ENCODE measurements around the gene PGAM4.
"Not testable (repeated sequence)": the region's sequence is repeated elsewhere in the genome, so short reads cannot be mapped to it uniquely, and the experiment has no call there.

The PGAM4 gene

DNA sequence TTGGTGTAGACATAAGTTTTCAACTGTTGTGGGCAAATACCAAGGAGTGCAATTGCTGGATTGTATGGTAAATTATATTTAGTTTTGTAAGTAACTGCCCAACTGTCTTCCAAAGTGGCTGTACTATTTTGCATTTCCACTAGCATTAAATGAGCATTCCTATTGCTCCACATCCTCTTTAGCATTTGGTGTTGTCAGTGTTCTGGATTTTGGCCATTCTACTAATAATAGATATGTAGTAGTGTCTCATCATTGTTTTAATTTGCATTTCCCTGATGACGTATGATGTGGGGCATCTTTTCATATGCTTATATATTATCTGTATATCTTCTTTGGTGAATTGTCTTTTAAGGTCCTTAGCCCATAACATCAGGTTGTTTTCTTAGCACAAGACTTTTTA, 17.3 kb downstream of the PGAM4 start:
- Histone ChIP-seq H3K36me3 (replicated peaks; ENCODE audit: low read depth, low read length) (no peaks in the 10 kb centered on the region), H2AFZ (ENCODE audit: low read depth, low read length) (no peak overlapping the region), H3K9me3 (ENCODE audit: insufficient read depth, low read length) (no peaks in the 10 kb centered on the region), H4K20me1 (ENCODE audit: insufficient read depth, low read length) (no peaks in the 10 kb centered on the region), H3K4me2 (ENCODE audit: low read length) (no peak overlapping the region), H3K4me3 (ENCODE audit: low read length) (no peak overlapping the region), H3K9ac (ENCODE audit: low read length) (no peak overlapping the region), H3K4me1 (ENCODE audit: low read length) (peaks cover 14% of the 10 kb centered on the region), H3K27me3 (ENCODE audit: low read depth, low read length) (no peaks in the 10 kb centered on the region), H3K79me2 (ENCODE audit: low read length) (no peaks in the 10 kb centered on the region), H3K27ac (ENCODE audit: low read length) (no peak overlapping the region)
- no peak for TF ChIP-seq EZH2phosphoT487 (IDR thresholded peaks at IDR 0.05; ENCODE audit: low read depth)
- TF ChIP-seq, protein P1, sequence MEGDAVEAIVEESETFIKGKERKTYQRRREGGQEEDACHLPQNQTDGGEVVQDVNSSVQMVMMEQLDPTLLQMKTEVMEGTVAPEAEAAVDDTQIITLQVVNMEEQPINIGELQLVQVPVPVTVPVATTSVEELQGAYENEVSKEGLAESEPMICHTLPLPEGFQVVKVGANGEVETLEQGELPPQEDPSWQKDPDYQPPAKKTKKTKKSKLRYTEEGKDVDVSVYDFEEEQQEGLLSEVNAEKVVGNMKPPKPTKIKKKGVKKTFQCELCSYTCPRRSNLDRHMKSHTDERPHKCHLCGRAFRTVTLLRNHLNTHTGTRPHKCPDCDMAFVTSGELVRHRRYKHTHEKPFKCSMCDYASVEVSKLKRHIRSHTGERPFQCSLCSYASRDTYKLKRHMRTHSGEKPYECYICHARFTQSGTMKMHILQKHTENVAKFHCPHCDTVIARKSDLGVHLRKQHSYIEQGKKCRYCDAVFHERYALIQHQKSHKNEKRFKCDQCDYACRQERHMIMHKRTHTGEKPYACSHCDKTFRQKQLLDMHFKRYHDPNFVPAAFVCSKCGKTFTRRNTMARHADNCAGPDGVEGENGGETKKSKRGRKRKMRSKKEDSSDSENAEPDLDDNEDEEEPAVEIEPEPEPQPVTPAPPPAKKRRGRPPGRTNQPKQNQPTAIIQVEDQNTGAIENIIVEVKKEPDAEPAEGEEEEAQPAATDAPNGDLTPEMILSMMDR (IDR thresholded peaks at IDR 0.05; ENCODE audit: low read depth, low read length): no peak

GRCh38 chrX:77949840-77950239, 19.6 kb downstream of the PGAM4 start:
- H3K9ac ChIP-seq (ENCODE audit: low read length): no peak overlapping the region

GRCh38 chrX:77946571-77946970, 22.9 kb downstream of the PGAM4 start:
- no peaks in the 10 kb centered on the region for H3K79me2 ChIP-seq (ENCODE audit: low read length)
- no peak overlapping the region for H3K9ac ChIP-seq (ENCODE audit: low read length)
- no peak overlapping the region for H3K4me2 ChIP-seq (ENCODE audit: low read length)
- H3K4me3 ChIP-seq (ENCODE audit: low read length): no peak overlapping the region
- H4K20me1 ChIP-seq (ENCODE audit: insufficient read depth, low read length): no peaks in the 10 kb centered on the region
- no peaks in the 10 kb centered on the region for H3K36me3 ChIP-seq (replicated peaks; ENCODE audit: low read depth, low read length)
- peaks cover 10% of the 10 kb centered on the region for H3K4me1 ChIP-seq (ENCODE audit: low read length)
- no peak overlapping the region for H2AFZ ChIP-seq (ENCODE audit: low read depth, low read length)
- H3K27ac ChIP-seq (ENCODE audit: low read length): no peak overlapping the region
- TF ChIP-seq, protein P1 (IDR thresholded peaks at IDR 0.05; ENCODE audit: low read depth, low read length): no peak
- no peak for TF ChIP-seq EZH2phosphoT487 (IDR thresholded peaks at IDR 0.05; ENCODE audit: low read depth)
- no peaks in the 10 kb centered on the region for H3K9me3 ChIP-seq (ENCODE audit: insufficient read depth, low read length)
- H3K27me3 ChIP-seq (ENCODE audit: low read depth, low read length): no peaks in the 10 kb centered on the region

More at GRCh38 chrX:77949840-77950239, 19.6 kb downstream of the PGAM4 start:
- Histone ChIP-seq H3K36me3 (replicated peaks; ENCODE audit: low read depth, low read length) (no peaks in the 10 kb centered on the region), H3K9me3 (ENCODE audit: insufficient read depth, low read length) (no peaks in the 10 kb centered on the region), H2AFZ (ENCODE audit: low read depth, low read length) (no peak overlapping the region), H3K79me2 (ENCODE audit: low read length) (no peaks in the 10 kb centered on the region), H3K4me3 (ENCODE audit: low read length) (no peak overlapping the region), H3K27me3 (ENCODE audit: low read depth, low read length) (no peaks in the 10 kb centered on the region), H3K4me2 (ENCODE audit: low read length) (no peak overlapping the region), H3K27ac (ENCODE audit: low read length) (no peak overlapping the region), H3K4me1 (ENCODE audit: low read length) (peaks cover 11% of the 10 kb centered on the region), H4K20me1 (ENCODE audit: insufficient read depth, low read length) (no peaks in the 10 kb centered on the region)
- TF ChIP-seq, protein P1 (IDR thresholded peaks at IDR 0.05; ENCODE audit: low read depth, low read length): no peak

DNA sequence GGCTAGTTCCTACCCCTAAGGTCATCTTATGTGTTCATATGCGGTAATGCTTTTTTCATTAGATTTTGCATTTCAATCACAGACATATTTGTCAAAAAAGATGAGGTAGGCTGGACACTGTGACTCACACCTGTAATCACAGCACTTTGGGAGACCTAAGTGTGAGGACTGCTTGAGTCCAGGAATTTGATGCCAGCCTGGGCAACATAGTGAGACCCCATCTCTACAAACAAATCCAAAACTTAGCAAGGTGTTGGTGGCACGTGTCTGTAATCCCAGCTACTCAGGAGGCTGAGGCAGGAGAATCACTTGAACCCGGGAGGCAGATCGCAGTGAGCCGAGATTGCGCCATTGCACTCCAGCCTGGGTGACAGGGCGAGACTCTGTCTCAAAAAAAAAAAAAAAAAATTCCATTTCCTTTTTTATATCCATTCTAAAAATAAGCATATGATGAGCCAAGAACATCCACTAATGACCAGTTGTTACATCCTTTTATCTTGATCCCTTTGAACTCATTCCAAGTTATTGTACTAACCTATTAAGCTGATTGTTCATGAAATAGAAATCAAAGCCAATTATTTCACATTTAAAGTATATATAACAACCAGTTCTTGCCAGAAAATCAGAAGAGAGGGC, 23.4 kb downstream of the PGAM4 start:
- Histone ChIP-seq H3K4me3 (ENCODE audit: low read length) (no peak overlapping the region), H3K9ac (ENCODE audit: low read length) (no peak overlapping the region), H3K4me2 (ENCODE audit: low read length) (no peak overlapping the region), H3K27me3 (ENCODE audit: low read depth, low read length) (no peaks in the 10 kb centered on the region), H3K36me3 (replicated peaks; ENCODE audit: low read depth, low read length) (no peaks in the 10 kb centered on the region), H3K9me3 (ENCODE audit: insufficient read depth, low read length) (no peaks in the 10 kb centered on the region), H3K79me2 (ENCODE audit: low read length) (no peaks in the 10 kb centered on the region), H3K4me1 (ENCODE audit: low read length) (peaks cover 10% of the 10 kb centered on the region), H4K20me1 (ENCODE audit: insufficient read depth, low read length) (no peaks in the 10 kb centered on the region), H3K27ac (ENCODE audit: low read length) (no peak overlapping the region), H2AFZ (ENCODE audit: low read depth, low read length) (no peak overlapping the region)
- TF ChIP-seq, protein P1 (IDR thresholded peaks at IDR 0.05; ENCODE audit: low read depth, low read length): no peak
- TF ChIP-seq EZH2phosphoT487 (IDR thresholded peaks at IDR 0.05; ENCODE audit: low read depth): no peak

DNA sequence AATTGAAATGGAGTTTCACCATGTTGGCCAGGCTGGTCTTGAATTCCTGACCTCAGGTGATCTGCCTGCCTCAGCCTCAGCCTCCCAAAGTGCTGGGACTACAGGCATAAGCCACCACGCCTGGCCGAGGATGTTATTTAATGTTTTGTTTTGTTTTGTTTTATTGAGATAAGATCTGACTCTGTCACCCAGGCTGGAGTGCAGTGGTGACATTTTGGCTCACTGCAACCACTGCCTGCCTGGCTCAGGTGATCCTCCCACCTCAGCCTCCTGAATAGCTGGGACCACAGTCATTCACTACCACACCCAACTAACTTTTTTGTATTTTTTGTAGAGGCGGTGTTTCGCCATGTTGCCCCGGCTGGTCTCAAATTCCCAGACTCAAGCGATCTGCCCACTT, 24.4 kb downstream of the PGAM4 start:
- H3K9me3 ChIP-seq (ENCODE audit: insufficient read depth, low read length); H2AFZ ChIP-seq (ENCODE audit: low read depth, low read length); H3K36me3 ChIP-seq (replicated peaks; ENCODE audit: low read depth, low read length); H3K27ac ChIP-seq (ENCODE audit: low read length); H3K79me2 ChIP-seq (ENCODE audit: low read length); H3K4me2 ChIP-seq (ENCODE audit: low read length); H3K4me3 ChIP-seq (ENCODE audit: low read length); H3K9ac ChIP-seq (ENCODE audit: low read length); H4K20me1 ChIP-seq (ENCODE audit: insufficient read depth, low read length); H3K27me3 ChIP-seq (ENCODE audit: low read depth, low read length): not testable (repeated sequence)
- H3K4me1 ChIP-seq (ENCODE audit: low read length): peaks cover 10% of the 10 kb centered on the region

Data from OCI-LY3 (cell line).